Spleen (tissue), 11 donors: ENCODE results near the gene RRP7A. TPM values are rescaled to one million over a fixed set of nuclear protein-coding genes. Genes with fewer than 3 reads are reported as not detected.
"Not testable (repeated sequence)": the region's sequence is repeated elsewhere in the genome, so short reads cannot be mapped to it uniquely, and the experiment has no call there.

Experiments
- DNase-seq: peaks from one replicate; pipeline ENCODE4 v3.0.0-alpha.2; 2020
- H3K27ac ChIP-seq, 8 donors: fragments of 200-600 bp; sonication (generic) in 7 of 8; 1 replicate in 4 of 8; 2 replicates in 4 of 8; pipeline versions ENCODE4 v1.5.0 to v1.8.0; 2016 to 2021; ENCODE audit warnings: inconsistent platforms in 4 of 8, mild to moderate bottlenecking in 4 of 8, moderate library complexity in 1 of 8
- H3K27me3 ChIP-seq, 7 donors: fragments of 200-600 bp; sonication (generic) in 6 of 7; replicated peaks in 1 of 7; 1 replicate in 4 of 7; 2 replicates in 3 of 7; pipeline versions ENCODE4 v1.5.0 to v1.8.0; 2016 to 2021; ENCODE audit warnings: inconsistent platforms in 3 of 7, mild to moderate bottlenecking in 1 of 7
- H3K36me3 ChIP-seq, 6 donors: fragments of 200-600 bp; sonication (generic) in 5 of 6; 1 replicate in 4 of 6; 2 replicates in 2 of 6; pipeline versions ENCODE4 v1.5.0 to v1.8.0; 2016 to 2021; ENCODE audit warnings: inconsistent platforms in 2 of 6
- H3K4me1 ChIP-seq, 6 donors: fragments of 200-600 bp; sonication (generic) in 5 of 6; 1 replicate in 3 of 6; 2 replicates in 3 of 6; pipeline versions ENCODE4 v1.5.0 to v1.8.0; 2016 to 2021; ENCODE audit warnings: inconsistent platforms in 3 of 6
- H3K4me3 ChIP-seq, 8 donors: fragments of 200-600 bp; sonication (generic) in 7 of 8; 1 replicate in 4 of 8; 2 replicates in 4 of 8; pipeline versions ENCODE4 v1.5.0 to v1.8.0; 2016 to 2021; ENCODE audit warnings: inconsistent platforms in 4 of 8, mild to moderate bottlenecking in 4 of 8, moderate library complexity in 2 of 8
- H3K9me3 ChIP-seq, 8 donors: fragments of 200-600 bp; sonication (generic) in 7 of 8; 1 replicate in 4 of 8; 2 replicates in 4 of 8; pipeline versions ENCODE4 v1.5.0 to v1.8.0; 2016 to 2021; ENCODE audit warnings: inconsistent platforms in 4 of 8
- CTCF ChIP-seq, 11 experiments: fragments of 200-600 bp in 7 of 11; fragments of 450-650 bp in 4 of 11; sonication (generic) in 4 of 11; IDR thresholded peaks in 8 of 11; conservative IDR thresholded peaks in 3 of 11; 1 replicate in 7 of 11; 2 replicates in 4 of 11; pipeline versions ENCODE4 v1.4.0 to v1.8.0; 2016 to 2021; ENCODE audit warnings: antibody characterized with exemption in 11 of 11, inconsistent platforms in 4 of 11, mild to moderate bottlenecking in 1 of 11
- POLR2A ChIP-seq, 3 donors: fragments of 450-650 bp; IDR thresholded peaks; one replicate each; pipeline ENCODE4 v1.5.1; 2017; ENCODE audit warnings: antibody characterized with exemption in 3 of 3, mild to moderate bottlenecking in 1 of 3
- POLR2AphosphoS5 ChIP-seq, 3 donors: sonication (generic); formaldehyde crosslinking; IDR thresholded peaks; one replicate each; pipeline ENCODE4 v1.5.1; 2017; ENCODE audit warnings: antibody characterized with exemption in 3 of 3
- WGBS, 5 donors: extraction: QIAGEN DNeasy Blood & Tissue Kit in 3 of 5; methylation state at CpG; one replicate each; pipeline versions ENCODE4 v1.1.5 to v1.1.7; 2013 to 2018; 5-methylcytosine and 5-hydroxymethylcytosine counted together
- intact Hi-C: fragments of 100-400 bp; cut with DNase I; formaldehyde crosslinking; loops from one replicate; pipeline ENCODE4 v1.15.0; 2023; ENCODE audit warnings: low total_unique reads
- polyA plus RNA-seq, 3 donors: library from polyadenylated mRNA; stranded (reverse); fragments of 200-250 nt; gene quantifications; one replicate each; pipeline ENCODE4 v1.2.1, GENCODE V29; 2013
- total RNA-seq, 7 donors: library from RNA; depleted of rRNA in 3 of 7; stranded (reverse); fragments of >200 nt in 3 of 7; fragmentation: NEBNext Ultra II Directional in 4 of 7; extraction: Animal tissue kit (Norgen Biotek cat#: 25700) in 4 of 7; gene quantifications; one replicate each; pipeline versions ENCODE4 v1.1.0 to v1.2.1, GENCODE V29; 2016 to 2021
- donor health status: healthy with polysubstance abuse.
- donor health status: DM: no; HTN: no; CAD: no; lungs with moderate emphysema.
- donor health status: DM: no; HTN: no; CAD: no.
- donor health status: Bipolar disorder and iron deficiency.
- donor health status: healthy.
- donor health status: DM: no; HTN: no; CAD: no.
- donor health status: DM: yes; HTN: yes; CAD: no.

Gene RRP7A
- total and polyA plus RNA-seq, 10 donors: 8.9 to 47.4 (median 35.1) TPM

GRCh38 chr22:42484506-42484905 is 35.1 kb downstream of the RRP7A start:
- H3K27ac ChIP-seq: no peak overlapping the region
- H3K4me3 ChIP-seq: no peak overlapping the region
- peaks cover 0 to 20% (median 0%) of the 10 kb centered on the region in 7 donors for H3K27me3 ChIP-seq
- DNase-seq: no peak
- H3K4me1 ChIP-seq: no peaks in the 10 kb centered on the region
- H3K36me3 ChIP-seq: no peaks in the 10 kb centered on the region
- intact Hi-C loops: no loop called here
- 77 to 91% (median 84%) methylated on average over 6 of the region's 6 CpGs for WGBS, 5 donors
- no peaks in the 10 kb centered on the region for H3K9me3 ChIP-seq
- no peak for TF ChIP-seq POLR2AphosphoS5 (IDR thresholded peaks at IDR 0.05)
- TF ChIP-seq POLR2A (IDR thresholded peaks at IDR 0.05): no peak
- no peak for TF ChIP-seq CTCF (IDR thresholded peaks at IDR 0.05 in 8 of 11, conservative IDR thresholded peaks at IDR 0.05 in 3 of 11)

GRCh38 chr22:42483610-42484223 is 35.9 kb downstream of the RRP7A start:
- H3K4me3 ChIP-seq, H3K4me1 ChIP-seq, intact Hi-C loops, H3K27ac ChIP-seq, DNase-seq, H3K36me3 ChIP-seq, H3K9me3 ChIP-seq: not testable (repeated sequence)
- H3K27me3 ChIP-seq: peaks cover 0 to 20% (median 0%) of the 10 kb centered on the region in 7 donors
- 80 to 100% (median 92%) methylated on average over 2 of the region's 13 CpGs; no CpG with 5 or more reads in 2 of the 5 donors for WGBS, 5 donors

GRCh38 chr22:42475122-42475521 is 44.5 kb downstream of the RRP7A start:
- WGBS, 5 donors: 85 to 93% (median 92%) methylated on average over 2 of the region's 2 CpGs
- no peak for DNase-seq
- H3K9me3 ChIP-seq: no peaks in the 10 kb centered on the region

GRCh38 chr22:42473484-42474193 is 46.0 kb downstream of the RRP7A start:
- Histone ChIP-seq H3K36me3 (no peaks in the 10 kb centered on the region), H3K4me1 (peaks cover 0 to 8% (median 2%) of the 10 kb centered on the region in 6 donors), H3K9me3 (no peaks in the 10 kb centered on the region), H3K4me3 (no peak overlapping the region), H3K27ac (no peak overlapping the region), H3K27me3 (peaks cover 0 to 15% (median 0%) of the 10 kb centered on the region in 7 donors)
- DNase-seq: no peak
- TF ChIP-seq POLR2A (IDR thresholded peaks at IDR 0.05) (no peak), POLR2AphosphoS5 (IDR thresholded peaks at IDR 0.05) (no peak), CTCF (IDR thresholded peaks at IDR 0.05 in 8 of 11, conservative IDR thresholded peaks at IDR 0.05 in 3 of 11) (peak; percentile 39 to 73 (median 62))
- 71 to 75% (median 72%) methylated on average over 5 of the region's 5 CpGs for WGBS, 5 donors
- intact Hi-C loops: no loop called here

More at GRCh38 chr22:42475122-42475521, 44.5 kb downstream of the RRP7A start:
- no peak for TF ChIP-seq POLR2AphosphoS5 (IDR thresholded peaks at IDR 0.05)
- no peak for TF ChIP-seq POLR2A (IDR thresholded peaks at IDR 0.05)
- TF ChIP-seq CTCF (IDR thresholded peaks at IDR 0.05 in 8 of 11, conservative IDR thresholded peaks at IDR 0.05 in 3 of 11): no peak
- Histone ChIP-seq H3K36me3 (no peaks in the 10 kb centered on the region), H3K4me3 (no peak overlapping the region), H3K27me3 (peaks cover 0 to 13% (median 0%) of the 10 kb centered on the region in 7 donors), H3K27ac (no peak overlapping the region), H3K4me1 (peaks cover 0 to 8% (median 2%) of the 10 kb centered on the region in 6 donors)
- intact Hi-C loops: no loop called here
